Measurements from ENCODE around the gene SETBP1. TPM values are rescaled to one million over a fixed set of nuclear protein-coding genes. Genes with fewer than 3 reads are reported as not detected.
"Not testable (repeated sequence)": the region's sequence is repeated elsewhere in the genome, so short reads cannot be mapped to it uniquely, and the experiment has no call there.

The SETBP1 gene
- total RNA-seq, 2 experiments from 2014 or later, result 0.74 to 1.4 TPM

DNA sequence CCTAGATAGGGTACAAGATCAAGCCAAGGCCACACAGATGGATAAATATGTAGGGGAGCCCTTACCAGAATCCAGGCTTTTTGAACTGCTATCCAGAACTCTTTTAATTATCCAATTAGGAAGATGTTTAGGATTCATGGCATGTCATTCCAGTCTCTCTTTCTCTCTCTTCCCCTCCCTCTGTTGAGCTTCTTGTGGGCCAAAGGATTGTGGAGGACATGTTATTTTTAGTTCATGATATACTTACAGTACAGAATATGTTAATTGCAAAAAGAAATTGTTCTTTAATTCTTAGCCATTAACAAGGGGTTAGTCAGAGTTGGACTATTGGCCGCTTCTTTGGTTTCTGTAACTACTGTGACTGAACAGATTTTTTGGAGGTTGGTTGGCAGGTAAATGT is 113.0 kb downstream of the SETBP1 start:
- H3K27ac Mint-ChIP-seq, result no peak overlapping the region
- no peaks in the 10 kb centered on the region for H3K36me3 Mint-ChIP-seq (ENCODE audit: low read depth)
- CTCF ChIA-PET, result interaction anchor here (0.6 kb wide), 1 partner anchor 1101 kb away, joined by 3 read pairs; no protein-coding TSS in a partner anchor
- H3K4me3 Mint-ChIP-seq, result no peak overlapping the region
- peaks cover 20% of the 10 kb centered on the region for H3K4me1 Mint-ChIP-seq (ENCODE audit: low read depth)
- no peak for DNase-seq
- intact Hi-C loops (cut with micrococcal nuclease), result no loop called here
- peaks cover 14% of the 10 kb centered on the region for H3K27me3 Mint-ChIP-seq (ENCODE audit: low read depth)
- no peaks in the 10 kb centered on the region for H3K9me3 Mint-ChIP-seq

- peaks cover 13% of the 10 kb centered on the region for H3K27me3 Mint-ChIP-seq (ENCODE audit: low read depth)
- no peaks in the 10 kb centered on the region for H3K36me3 Mint-ChIP-seq (ENCODE audit: low read depth)
- no peak for DNase-seq
- peaks cover under 1% of the 10 kb centered on the region for H3K9me3 Mint-ChIP-seq
- intact Hi-C loops (cut with micrococcal nuclease), result no loop called here
- CTCF ChIA-PET, result no interaction called here
- no peak overlapping the region for H3K27ac Mint-ChIP-seq
- peaks cover 35% of the 10 kb centered on the region for H3K4me1 Mint-ChIP-seq (ENCODE audit: low read depth)
- H3K4me3 Mint-ChIP-seq, result no peak overlapping the region
These were observed 114.6 kb downstream of the SETBP1 start for GRCh38 chr18:44795241-44795640.

DNA sequence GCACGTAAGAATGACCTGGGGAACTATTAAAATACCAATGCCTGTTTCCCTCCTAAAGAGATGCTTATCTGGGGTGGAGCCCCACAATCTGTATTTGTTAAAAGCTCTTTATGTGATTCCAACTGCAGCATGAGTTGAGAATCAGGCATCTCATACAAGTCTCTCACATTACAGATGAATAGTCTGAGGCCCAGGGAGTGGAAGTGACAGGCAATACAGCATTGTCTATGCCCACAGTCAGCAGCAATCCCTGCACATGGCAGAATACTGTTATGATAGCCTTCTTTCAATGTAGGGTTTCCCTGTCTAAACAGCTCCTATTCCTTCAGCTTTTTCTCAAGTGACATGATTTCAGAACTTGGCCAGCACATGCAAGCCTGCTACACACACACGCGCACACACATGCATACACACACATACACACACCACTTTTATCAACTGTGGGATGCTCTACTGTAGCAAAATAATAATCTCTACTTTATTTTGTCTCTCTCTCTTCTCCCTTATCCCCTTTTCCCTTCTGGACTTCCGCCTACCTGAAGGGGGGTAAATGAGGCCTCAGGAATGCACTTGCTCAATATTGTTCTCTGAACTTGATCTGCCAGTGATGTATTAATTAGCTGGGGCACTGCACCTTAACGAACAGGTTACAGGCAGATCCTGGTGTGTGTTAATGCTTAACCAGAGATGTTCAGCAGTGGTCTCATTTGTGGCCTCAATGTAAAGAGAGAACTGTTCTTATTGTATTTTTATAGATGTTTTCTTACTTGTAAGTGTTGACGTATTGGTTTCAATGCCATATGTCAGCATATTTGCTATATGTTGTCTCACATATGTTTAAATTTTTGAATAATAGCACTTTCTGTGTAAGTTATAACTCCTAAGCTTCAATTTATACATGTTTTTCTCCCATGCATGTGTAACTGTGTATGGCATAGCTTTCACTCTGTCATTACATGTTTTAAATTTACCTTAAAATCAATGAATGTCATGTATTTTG is 116.0 kb downstream of the SETBP1 start:
- Mint-ChIP-seq H3K4me1 (ENCODE audit: low read depth) (peaks cover 37% of the 10 kb centered on the region), H3K27ac (no peak overlapping the region), H3K27me3 (ENCODE audit: low read depth) (peaks cover 16% of the 10 kb centered on the region), H3K36me3 (ENCODE audit: low read depth) (peaks cover 2% of the 10 kb centered on the region), H3K9me3 (peaks cover 4% of the 10 kb centered on the region), H3K4me3 (no peak overlapping the region)
- intact Hi-C loops (cut with micrococcal nuclease), result no loop called here
- no peak for DNase-seq
- CTCF ChIA-PET, result no interaction called here

DNA sequence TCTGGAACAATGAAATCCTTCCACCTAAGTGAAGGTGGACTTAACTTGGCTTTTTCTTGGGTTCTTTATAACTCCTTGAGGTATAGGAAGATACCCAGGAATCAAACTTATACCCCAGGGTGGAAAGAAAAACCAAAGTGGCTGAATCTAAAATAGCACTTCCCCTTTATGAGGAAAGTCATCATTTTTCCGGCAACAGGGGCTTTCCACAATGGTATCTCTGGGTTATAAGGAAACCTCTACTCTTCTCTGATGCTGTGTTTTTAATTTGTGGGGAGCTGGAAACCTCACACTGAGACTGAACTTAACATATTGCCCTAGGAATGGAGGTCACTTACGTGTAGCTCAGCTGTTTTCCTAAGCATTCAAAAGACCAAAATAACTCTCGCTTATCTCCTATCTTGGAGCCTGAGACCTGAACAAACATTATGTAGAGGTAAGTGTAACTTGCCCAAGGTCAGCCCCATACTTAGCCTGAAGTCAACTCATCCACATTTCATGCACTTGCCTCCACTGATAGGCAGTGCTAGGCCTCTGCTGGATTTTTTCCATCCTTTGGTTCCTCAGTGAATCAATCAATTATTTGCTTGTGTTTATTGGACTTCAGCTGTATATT is 117.9 kb downstream of the SETBP1 start:
- peak; percentile 14 for DNase-seq
- Mint-ChIP-seq H3K4me1 (ENCODE audit: low read depth) (peaks cover 40% of the 10 kb centered on the region), H3K27me3 (ENCODE audit: low read depth) (peaks cover 13% of the 10 kb centered on the region), H3K36me3 (ENCODE audit: low read depth) (peaks cover 2% of the 10 kb centered on the region), H3K4me3 (no peak overlapping the region), H3K27ac (no peak overlapping the region), H3K9me3 (peaks cover 4% of the 10 kb centered on the region)
- intact Hi-C loops (cut with micrococcal nuclease), result loop anchor here (1.0 to 2.0 kb wide), 4 partner anchors 39 to 120 kb away; no protein-coding TSS in a partner anchor
- CTCF ChIA-PET, result interaction anchor here (1.2 kb wide), 1 partner anchor 94 kb away, joined by 3 read pairs; no protein-coding TSS in a partner anchor

DNA sequence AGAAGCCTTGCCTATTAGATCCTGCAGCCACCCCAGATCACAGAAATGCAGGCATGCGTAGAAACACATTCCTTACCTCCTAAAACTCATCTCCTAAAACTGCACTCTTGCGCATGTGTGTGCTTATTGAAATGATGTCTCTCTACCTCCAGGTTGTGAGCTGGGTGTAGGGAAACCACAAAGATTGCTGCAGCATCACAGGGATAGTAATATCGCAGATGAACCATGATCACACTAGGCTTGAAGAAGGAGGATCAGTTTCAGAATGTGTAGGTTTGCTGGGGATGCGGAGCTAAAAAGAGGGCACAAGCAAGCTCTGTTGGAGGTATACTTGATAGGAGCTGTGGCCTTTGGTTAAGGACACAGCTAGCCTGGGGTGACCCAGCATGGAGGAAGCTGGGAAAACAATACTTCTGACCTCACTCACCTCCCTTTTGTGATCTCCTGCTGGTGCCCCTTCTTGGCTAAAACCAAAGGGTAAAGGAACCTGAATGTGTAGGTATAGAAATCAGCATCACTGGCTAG is 118.8 kb downstream of the SETBP1 start:
- Mint-ChIP-seq H3K9me3 (peaks cover 4% of the 10 kb centered on the region), H3K4me3 (no peak overlapping the region), H3K36me3 (ENCODE audit: low read depth) (peaks cover 2% of the 10 kb centered on the region), H3K4me1 (ENCODE audit: low read depth) (peaks cover 48% of the 10 kb centered on the region), H3K27ac (peak overlapping the region; percentile 48), H3K27me3 (ENCODE audit: low read depth) (peaks cover 10% of the 10 kb centered on the region)
- CTCF ChIA-PET, result interaction anchor here (1.2 kb wide), 1 partner anchor 95 kb away, joined by 3 read pairs; no protein-coding TSS in a partner anchor
- intact Hi-C loops (cut with micrococcal nuclease), result loop anchor here (1.0 to 2.0 kb wide), 3 partner anchors 40 to 121 kb away; no protein-coding TSS in a partner anchor
- DNase-seq, result peak; percentile 21

- peaks cover 2% of the 10 kb centered on the region for H3K36me3 Mint-ChIP-seq (ENCODE audit: low read depth)
- H3K27ac Mint-ChIP-seq, result no peak overlapping the region
- CTCF ChIA-PET, result no interaction called here
These were observed 119.3 kb downstream of the SETBP1 start for GRCh38 chr18:44799907-44800421.

GRCh38 chr18:44800766-44801165 is 120.1 kb downstream of the SETBP1 start:
- Mint-ChIP-seq H3K27me3 (ENCODE audit: low read depth) (peaks cover 13% of the 10 kb centered on the region), H3K4me1 (ENCODE audit: low read depth) (peaks cover 47% of the 10 kb centered on the region)
- intact Hi-C loops (cut with micrococcal nuclease); H3K9me3 Mint-ChIP-seq; H3K36me3 Mint-ChIP-seq (ENCODE audit: low read depth); H3K27ac Mint-ChIP-seq; DNase-seq; H3K4me3 Mint-ChIP-seq; CTCF ChIA-PET: not testable (repeated sequence)

More at GRCh38 chr18:44799907-44800421, 119.3 kb downstream of the SETBP1 start:
- peaks cover 4% of the 10 kb centered on the region for H3K9me3 Mint-ChIP-seq
- no peak for DNase-seq
- H3K4me1 Mint-ChIP-seq (ENCODE audit: low read depth), result peaks cover 49% of the 10 kb centered on the region
- peaks cover 9% of the 10 kb centered on the region for H3K27me3 Mint-ChIP-seq (ENCODE audit: low read depth)
- intact Hi-C loops (cut with micrococcal nuclease), result loop anchor here (1.0 to 2.0 kb wide), 3 partner anchors 41 to 121 kb away; no protein-coding TSS in a partner anchor
- no peak overlapping the region for H3K4me3 Mint-ChIP-seq

DNA sequence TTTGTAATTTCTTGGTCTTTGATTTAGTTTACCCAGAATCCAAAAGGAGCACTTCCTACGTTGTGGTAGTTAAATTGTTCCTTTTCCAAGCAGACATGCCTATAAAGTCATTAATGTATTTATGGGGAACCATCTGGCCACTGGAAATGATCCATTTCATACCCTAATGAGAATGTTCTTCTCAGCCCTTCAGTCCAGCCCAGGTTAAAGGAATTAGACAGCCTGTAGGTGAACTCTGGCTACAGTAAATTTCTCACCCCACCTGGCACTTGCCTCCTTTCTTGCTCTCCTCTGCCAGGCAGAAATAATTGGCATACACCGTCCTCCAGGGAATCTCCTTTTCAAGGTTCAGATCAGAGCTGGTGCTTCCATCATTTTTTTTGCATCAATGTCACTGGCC is 121.1 kb downstream of the SETBP1 start:
- intact Hi-C loops (cut with micrococcal nuclease), result no loop called here
- Mint-ChIP-seq H3K4me3 (no peak overlapping the region), H3K4me1 (ENCODE audit: low read depth) (peaks cover 45% of the 10 kb centered on the region), H3K27ac (no peak overlapping the region), H3K27me3 (ENCODE audit: low read depth) (peaks cover 13% of the 10 kb centered on the region), H3K36me3 (ENCODE audit: low read depth) (peaks cover 2% of the 10 kb centered on the region), H3K9me3 (peaks cover 4% of the 10 kb centered on the region)
- CTCF ChIA-PET, result interaction anchor here (1.1 kb wide), 1 partner anchor 42 kb away, joined by 3 read pairs; no protein-coding TSS in a partner anchor
- no peak for DNase-seq

GRCh38 chr18:44802508-44802907 is 121.8 kb downstream of the SETBP1 start:
- intact Hi-C loops (cut with micrococcal nuclease), result no loop called here
- H3K4me1 Mint-ChIP-seq (ENCODE audit: low read depth), result peaks cover 44% of the 10 kb centered on the region
- CTCF ChIA-PET, result interaction anchor here (1.1 kb wide), 1 partner anchor 42 kb away, joined by 3 read pairs; no protein-coding TSS in a partner anchor

GRCh38 chr18:44803019-44803650 is 122.4 kb downstream of the SETBP1 start:
- H3K27me3 Mint-ChIP-seq (ENCODE audit: low read depth), result peaks cover 18% of the 10 kb centered on the region
- H3K9me3 Mint-ChIP-seq, result peaks cover 4% of the 10 kb centered on the region
- DNase-seq, result no peak
- CTCF ChIA-PET, result no interaction called here
- H3K4me1 Mint-ChIP-seq (ENCODE audit: low read depth), result peaks cover 42% of the 10 kb centered on the region
- intact Hi-C loops (cut with micrococcal nuclease), result no loop called here
- H3K36me3 Mint-ChIP-seq (ENCODE audit: low read depth), result peaks cover 2% of the 10 kb centered on the region
- no peak overlapping the region for H3K4me3 Mint-ChIP-seq
- no peak overlapping the region for H3K27ac Mint-ChIP-seq

More at GRCh38 chr18:44802508-44802907, 121.8 kb downstream of the SETBP1 start:
- Mint-ChIP-seq H3K27me3 (ENCODE audit: low read depth) (peaks cover 14% of the 10 kb centered on the region), H3K27ac (no peak overlapping the region), H3K4me3 (no peak overlapping the region), H3K9me3 (peaks cover 4% of the 10 kb centered on the region), H3K36me3 (ENCODE audit: low read depth) (peaks cover 2% of the 10 kb centered on the region)
- DNase-seq, result no peak

- peaks cover 4% of the 10 kb centered on the region for H3K9me3 Mint-ChIP-seq
- H3K4me1 Mint-ChIP-seq (ENCODE audit: low read depth), result peaks cover 33% of the 10 kb centered on the region
- H3K27ac Mint-ChIP-seq, result no peak overlapping the region
- intact Hi-C loops (cut with micrococcal nuclease), result no loop called here
- H3K36me3 Mint-ChIP-seq (ENCODE audit: low read depth), result peaks cover 2% of the 10 kb centered on the region
- no peak overlapping the region for H3K4me3 Mint-ChIP-seq
- peaks cover 26% of the 10 kb centered on the region for H3K27me3 Mint-ChIP-seq (ENCODE audit: low read depth)
- no peak for DNase-seq
- CTCF ChIA-PET, result no interaction called here
These were observed 123.3 kb downstream of the SETBP1 start for GRCh38 chr18:44804033-44804432.

All from activated naive CD4-positive, alpha-beta T cell treated with anti-CD3 and anti-CD28 coated beads for 36 hours (primary cell).